Keratinocyte (primary cell): Measurements from ENCODE around the gene SMYD3. TPM values are rescaled to one million over a fixed set of nuclear protein-coding genes. Genes with fewer than 3 reads are reported as not detected.

Experiments used
- DNase-seq: peaks from one replicate; pipeline ENCODE4 v3.0.0-alpha.2; 2011; ENCODE audit warnings: low read depth, missing footprints, low spot score
- FAIRE-seq: peaks from 2 replicates; lab custom pipeline; 2011; peaks lifted over from hg19 to GRCh38; lab: Jason Lieb, UNC
- H2AFZ ChIP-seq: 2 replicates; pipeline ENCODE4 v1.6.0; 2012; ENCODE audit warnings: low read length, control low read depth, inconsistent platforms; ENCODE audit not compliant: control insufficient read depth
- H3K27ac ChIP-seq: 2 replicates; pipeline ENCODE4 v1.5.1; 2011; ENCODE audit warnings: low read length; ENCODE audit not compliant: control insufficient read depth, insufficient read depth
- H3K27me3 ChIP-seq: 3 replicates; pipeline ENCODE4 v1.6.0; 2011; ENCODE audit warnings: low read length; ENCODE audit not compliant: control insufficient read depth, insufficient read depth; ENCODE audit errors: extremely low read depth
- H3K36me3 ChIP-seq, 2 experiments: 2 replicates in 1 of 2; 3 replicates in 1 of 2; pipeline ENCODE4 v1.5.1; 2011; ENCODE audit warnings: low read length in 2 of 2, mild to moderate bottlenecking in 1 of 2; ENCODE audit not compliant: control insufficient read depth in 2 of 2, insufficient read depth in 2 of 2; ENCODE audit errors: extremely low read depth in 1 of 2
- H3K4me1 ChIP-seq: 3 replicates; pipeline ENCODE4 v1.5.1; 2011; ENCODE audit warnings: low read length; ENCODE audit not compliant: control insufficient read depth, insufficient read depth; ENCODE audit errors: extremely low read depth
- H3K4me2 ChIP-seq: 3 replicates; pipeline ENCODE4 v1.6.0; 2011; ENCODE audit warnings: low read depth, low read length; ENCODE audit not compliant: control insufficient read depth, insufficient read depth; ENCODE audit errors: extremely low read depth
- H3K4me3 ChIP-seq, 3 experiments: fragments of 200-600 bp in 1 of 3; sonication (generic) in 1 of 3; 2 replicates in 2 of 3; 3 replicates in 1 of 3; pipeline ENCODE4 v1.5.1; 2011 to 2016; ENCODE audit warnings: low read length in 3 of 3, mild to moderate bottlenecking in 3 of 3, control low read depth in 2 of 3, inconsistent platforms in 1 of 3, low read depth in 1 of 3, mixed read lengths in 1 of 3, mixed run types in 1 of 3, moderate library complexity in 1 of 3; ENCODE audit not compliant: control insufficient read depth in 2 of 3, insufficient read depth in 2 of 3; ENCODE audit errors: extremely low read depth in 1 of 3
- H3K79me2 ChIP-seq: 2 replicates; pipeline ENCODE4 v1.6.0; 2012; ENCODE audit warnings: low read length; ENCODE audit not compliant: control insufficient read depth, insufficient read depth
- H3K9ac ChIP-seq: 3 replicates; pipeline ENCODE4 v1.6.0; 2011; ENCODE audit warnings: low read length; ENCODE audit not compliant: control insufficient read depth, insufficient read depth; ENCODE audit errors: extremely low read depth
- H3K9me1 ChIP-seq: 3 replicates; pipeline ENCODE4 v1.6.0; 2011; ENCODE audit warnings: low read length; ENCODE audit not compliant: control insufficient read depth, insufficient read depth; ENCODE audit errors: extremely low read depth
- H3K9me3 ChIP-seq: 2 replicates; pipeline ENCODE4 v1.5.1; 2012; ENCODE audit warnings: low read depth, low read length; ENCODE audit not compliant: control insufficient read depth
- H4K20me1 ChIP-seq: 3 replicates; pipeline ENCODE4 v1.6.0; 2011; ENCODE audit warnings: low read length; ENCODE audit not compliant: control insufficient read depth, insufficient read depth; ENCODE audit errors: extremely low read depth
- EZH2 ChIP-seq: IDR thresholded peaks from one replicate; pipeline ENCODE4 v1.6.1; 2012; ENCODE audit warnings: inconsistent platforms, mild to moderate bottlenecking, low read length, moderate library complexity
- dilution Hi-C: fragments of 300-500 bp; cut with MboI; formaldehyde crosslinking; loops from one replicate; pipeline ENCODE4 v1.7.0; 2020; ENCODE audit warnings: low sequenced_read_pairs; ENCODE audit not compliant: extremely low pct_ligation_motif_present
- polyA plus RNA-seq, 5 experiments: library from polyadenylated mRNA; depleted of rRNA in 3 of 5; stranded (reverse) in 3 of 5; stranded (forward) in 1 of 5; unstranded in 1 of 5; fragments of >200 nt; gene quantifications; 1 replicate in 1 of 5; 2 replicates in 3 of 5; 3 replicates in 1 of 5; pipeline versions ENCODE4 v1.2.1 to v1.2.3, GENCODE V29; 2011 to 2012; ENCODE audit warnings: missing spikeins in 2 of 5, low read depth in 1 of 5, low replicate concordance in 1 of 5
- TF ChIP-seq, protein P1 (sequence below), 3 experiments: IDR thresholded peaks in 1 of 3; conservative IDR thresholded peaks in 1 of 3; optimal IDR thresholded peaks in 1 of 3; 2 replicates in 2 of 3; 3 replicates in 1 of 3; pipeline versions ENCODE3 to v1.5.1; 2011; ENCODE audit warnings: low read length in 3 of 3, mild to moderate bottlenecking in 3 of 3, moderate library complexity in 2 of 3, control low read depth in 1 of 3, inconsistent platforms in 1 of 3; ENCODE audit not compliant: insufficient read depth in 2 of 3; ENCODE audit errors: extremely low read depth in 1 of 3

SMYD3 gene
- polyA plus RNA-seq, 1 donor (not counting 4 experiments of a cell fraction or from before 2014, with no cell fraction given) = 31.0 TPM

DNA sequence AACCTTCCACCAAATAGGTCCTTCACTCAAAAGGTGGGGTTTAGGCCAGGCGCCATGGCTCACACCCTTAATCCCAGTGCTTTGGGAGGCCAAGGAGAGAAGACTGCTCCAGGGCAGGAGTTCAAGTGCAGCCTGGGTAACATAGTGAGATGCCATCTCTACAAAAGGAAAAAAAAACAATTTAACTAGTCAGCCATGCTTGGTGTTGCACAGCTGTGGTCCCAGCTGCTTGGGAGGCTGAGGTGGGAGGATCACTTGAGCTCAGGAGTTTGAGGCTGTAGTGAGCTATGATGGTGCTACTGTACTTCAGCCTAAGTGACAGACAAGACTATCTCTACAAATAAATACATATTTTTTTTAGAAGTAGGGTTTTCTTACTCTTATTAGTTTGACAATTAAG, 734.8 kb downstream of the SMYD3 start:
- DNase-seq (no peak), FAIRE-seq (no peak)
- no peak overlapping the region for H3K27ac ChIP-seq
- TF ChIP-seq EZH2 = no peak
- TF ChIP-seq, protein P1, sequence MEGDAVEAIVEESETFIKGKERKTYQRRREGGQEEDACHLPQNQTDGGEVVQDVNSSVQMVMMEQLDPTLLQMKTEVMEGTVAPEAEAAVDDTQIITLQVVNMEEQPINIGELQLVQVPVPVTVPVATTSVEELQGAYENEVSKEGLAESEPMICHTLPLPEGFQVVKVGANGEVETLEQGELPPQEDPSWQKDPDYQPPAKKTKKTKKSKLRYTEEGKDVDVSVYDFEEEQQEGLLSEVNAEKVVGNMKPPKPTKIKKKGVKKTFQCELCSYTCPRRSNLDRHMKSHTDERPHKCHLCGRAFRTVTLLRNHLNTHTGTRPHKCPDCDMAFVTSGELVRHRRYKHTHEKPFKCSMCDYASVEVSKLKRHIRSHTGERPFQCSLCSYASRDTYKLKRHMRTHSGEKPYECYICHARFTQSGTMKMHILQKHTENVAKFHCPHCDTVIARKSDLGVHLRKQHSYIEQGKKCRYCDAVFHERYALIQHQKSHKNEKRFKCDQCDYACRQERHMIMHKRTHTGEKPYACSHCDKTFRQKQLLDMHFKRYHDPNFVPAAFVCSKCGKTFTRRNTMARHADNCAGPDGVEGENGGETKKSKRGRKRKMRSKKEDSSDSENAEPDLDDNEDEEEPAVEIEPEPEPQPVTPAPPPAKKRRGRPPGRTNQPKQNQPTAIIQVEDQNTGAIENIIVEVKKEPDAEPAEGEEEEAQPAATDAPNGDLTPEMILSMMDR (optimal IDR thresholded peaks at IDR 0.05 in 1 of 3, IDR thresholded peaks at IDR 0.05 in 1 of 3, conservative IDR thresholded peaks at IDR 0.05 in 1 of 3; ENCODE audit: extremely low read depth in 1 of 3, insufficient read depth in 2 of 3, low read length in 3 of 3) = no peak
- no peak overlapping the region for H3K4me2 ChIP-seq
- dilution Hi-C loops = no loop called here
- H3K9me1 ChIP-seq = no peaks in the 10 kb centered on the region
- H3K36me3 ChIP-seq = no peaks in the 10 kb centered on the region
- H3K79me2 ChIP-seq = no peaks in the 10 kb centered on the region
- no peaks in the 10 kb centered on the region for H3K4me1 ChIP-seq
- H2AFZ ChIP-seq = no peak overlapping the region
- H4K20me1 ChIP-seq = no peaks in the 10 kb centered on the region
- H3K9me3 ChIP-seq = no peaks in the 10 kb centered on the region
- no peak overlapping the region for H3K4me3 ChIP-seq
- H3K27me3 ChIP-seq = no peaks in the 10 kb centered on the region
- H3K9ac ChIP-seq = no peak overlapping the region

DNA sequence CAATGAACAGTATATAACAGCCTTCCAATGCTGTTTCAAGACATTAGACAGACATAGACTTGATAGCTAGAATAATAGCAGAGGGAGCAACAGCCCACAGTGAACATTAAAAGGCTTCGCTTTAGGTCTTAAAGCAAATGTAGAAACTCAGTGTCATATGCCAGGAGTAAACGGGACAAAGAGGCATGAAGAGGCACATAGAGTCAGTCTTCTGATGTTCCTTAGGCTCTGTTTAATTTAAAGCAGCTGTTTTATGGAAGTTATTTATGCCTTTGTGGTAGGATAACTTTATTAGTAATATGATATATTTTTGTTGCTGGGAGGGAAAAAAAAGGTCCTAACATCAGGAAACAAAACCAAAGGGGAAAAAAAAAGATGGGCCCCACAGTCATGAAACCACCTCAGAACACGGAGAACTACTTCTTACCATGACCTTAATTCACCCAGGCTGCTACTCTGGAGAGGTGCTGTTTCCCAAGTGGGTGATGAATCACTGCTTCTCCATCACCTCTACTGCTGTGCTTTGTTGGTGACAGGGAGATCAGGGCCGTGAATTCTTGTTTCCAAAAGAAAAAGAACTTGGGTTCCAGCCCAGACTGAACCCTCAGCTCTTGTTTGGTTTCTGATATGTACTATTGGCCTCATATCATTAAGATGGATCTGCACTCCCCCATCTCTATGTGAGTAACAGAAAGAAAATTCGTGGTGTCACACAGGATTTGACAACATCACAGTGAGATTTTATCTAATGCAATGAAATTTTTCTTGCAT, 735.4 kb downstream of the SMYD3 start:
- FAIRE-seq = no peak
- H3K4me2 ChIP-seq = no peak overlapping the region
- no peak for DNase-seq
- no peaks in the 10 kb centered on the region for H3K9me3 ChIP-seq
- no peaks in the 10 kb centered on the region for H3K4me1 ChIP-seq
- no peak overlapping the region for H3K9ac ChIP-seq
- H3K36me3 ChIP-seq = no peaks in the 10 kb centered on the region
- H2AFZ ChIP-seq = no peak overlapping the region
- H3K4me3 ChIP-seq = no peak overlapping the region
- no peaks in the 10 kb centered on the region for H3K79me2 ChIP-seq
- H3K27ac ChIP-seq = no peak overlapping the region
- no peaks in the 10 kb centered on the region for H3K9me1 ChIP-seq
- no peak for TF ChIP-seq EZH2
- TF ChIP-seq, protein P1 (optimal IDR thresholded peaks at IDR 0.05 in 1 of 3, IDR thresholded peaks at IDR 0.05 in 1 of 3, conservative IDR thresholded peaks at IDR 0.05 in 1 of 3; ENCODE audit: extremely low read depth in 1 of 3, insufficient read depth in 2 of 3, low read length in 3 of 3) = no peak
- H3K27me3 ChIP-seq = no peaks in the 10 kb centered on the region
- no peaks in the 10 kb centered on the region for H4K20me1 ChIP-seq
- dilution Hi-C loops = no loop called here
